ENCODE results near the gene CEMIP2. TPM values are rescaled to one million over a fixed set of nuclear protein-coding genes. Genes with fewer than 3 reads are reported as not detected.

The CEMIP2 gene
- total RNA-seq, 1 donor from 2014 or later: 10.1 TPM

DNA sequence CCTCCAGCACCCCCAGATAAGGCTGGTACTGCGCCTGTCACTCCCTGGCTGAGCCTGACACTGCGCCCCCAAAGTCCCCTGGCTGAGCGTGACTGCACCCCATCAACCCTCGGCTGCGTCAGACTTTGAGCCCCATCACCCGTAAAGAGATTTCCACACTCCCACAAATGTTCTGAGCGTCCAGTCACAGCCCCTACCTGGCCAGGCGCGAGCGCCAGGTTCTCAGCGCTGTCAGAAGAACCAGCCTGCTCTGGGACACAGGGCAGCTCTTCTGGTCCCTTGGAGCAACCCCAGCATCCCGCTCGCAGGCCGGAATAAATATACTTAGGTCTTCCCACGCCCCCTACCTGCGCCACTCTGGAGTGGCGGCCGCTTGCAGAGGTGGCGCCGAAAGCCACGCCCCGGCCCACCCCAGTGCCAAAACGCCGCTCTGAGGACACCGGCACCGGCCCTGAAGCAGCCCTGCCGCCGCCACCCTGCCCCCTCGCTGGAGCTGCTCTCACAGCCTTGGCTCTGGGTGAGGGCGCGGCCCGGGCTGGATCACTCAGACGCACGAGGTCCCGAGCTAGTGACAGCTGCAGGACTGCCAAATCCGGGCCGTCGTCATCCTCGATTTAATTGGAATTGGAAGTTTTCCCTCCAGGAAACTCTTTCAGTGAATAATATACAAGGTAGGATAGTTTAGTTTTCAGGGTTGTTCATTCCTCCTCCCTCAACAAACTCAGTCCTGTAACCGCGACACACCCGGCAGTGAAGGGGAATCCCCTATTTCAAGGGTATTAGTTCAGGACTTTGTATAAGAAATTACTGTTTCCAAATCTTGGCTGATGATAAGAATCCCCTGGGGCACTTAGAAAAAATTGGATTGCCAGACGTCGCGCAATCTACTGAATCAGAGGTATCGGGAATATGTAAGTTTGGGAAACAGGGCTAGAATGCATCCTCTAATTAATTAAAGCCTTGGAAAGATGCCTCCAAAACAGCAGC is 1.2 kb upstream of the CEMIP2 start:
- ATAC-seq: peak; percentile 72

GRCh38 chr9:71767776-71768321 is 464 bp downstream of the CEMIP2 start:
- ATAC-seq: no peak

- no peak for ATAC-seq
Measured at GRCh38 chr9:71767163-71767775, 1.0 kb downstream of the CEMIP2 start.

DNA sequence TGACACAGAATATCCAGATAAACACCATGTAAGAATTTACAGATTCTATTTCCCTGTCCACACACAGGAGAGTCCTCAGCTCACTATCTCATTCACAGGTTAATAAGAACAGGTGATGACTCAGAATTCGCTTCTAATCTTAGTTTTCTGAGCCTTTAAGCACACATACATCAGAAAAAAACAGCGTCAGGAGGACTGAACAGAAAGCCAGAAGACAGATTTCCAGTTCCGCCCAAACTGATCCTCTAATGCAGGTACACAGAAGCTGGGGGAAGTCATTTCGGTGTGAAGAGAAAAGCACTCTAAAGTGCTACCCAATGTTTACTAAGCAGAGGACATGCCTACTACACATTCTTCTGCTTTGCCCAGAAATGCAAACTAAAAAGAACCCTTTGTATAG is 1.6 kb downstream of the CEMIP2 start:
- peak; percentile 10 for ATAC-seq

- no peak for ATAC-seq
Measured at GRCh38 chr9:71765693-71766092, 2.6 kb downstream of the CEMIP2 start.

GRCh38 chr9:71764891-71765290 is 3.4 kb downstream of the CEMIP2 start:
- ATAC-seq: no peak

DNA sequence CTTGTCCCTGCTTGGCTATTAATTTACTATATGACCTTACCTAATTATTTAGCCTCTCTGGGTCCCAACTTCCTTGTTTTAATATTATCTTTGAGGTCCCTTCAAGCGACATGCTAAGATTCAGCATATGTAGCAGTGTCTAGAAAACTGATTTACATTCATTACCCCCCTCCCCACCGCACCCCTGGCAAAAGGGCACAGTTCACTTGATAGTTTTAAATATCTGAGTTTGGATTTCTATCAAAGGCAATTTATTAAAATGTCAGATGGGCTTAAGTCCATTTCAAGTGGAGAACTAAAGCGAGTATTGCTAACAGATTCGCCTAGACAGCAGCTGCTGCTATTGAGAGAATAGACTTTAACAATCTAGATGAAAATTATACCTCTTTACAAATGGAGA is 3.9 kb downstream of the CEMIP2 start:
- ATAC-seq: no peak

DNA sequence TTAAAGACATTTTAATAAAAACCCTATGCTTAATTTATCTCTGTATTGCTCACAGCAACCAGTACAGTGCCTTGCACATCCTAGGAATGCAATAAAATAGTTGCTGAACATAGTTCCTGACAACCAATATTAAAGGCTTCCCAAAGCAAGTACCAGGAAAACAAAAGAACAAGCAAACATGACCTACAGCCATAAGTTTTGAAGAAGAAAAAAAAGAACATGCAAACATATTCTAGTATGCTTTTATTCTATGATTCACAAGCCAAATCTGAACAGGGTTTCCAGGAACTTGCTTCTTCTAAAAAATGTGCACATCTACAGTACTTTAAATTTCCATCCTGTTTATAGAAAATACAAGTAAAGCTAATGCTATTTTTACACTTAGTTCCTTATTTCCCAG is 4.5 kb downstream of the CEMIP2 start:
- ATAC-seq: no peak

DNA sequence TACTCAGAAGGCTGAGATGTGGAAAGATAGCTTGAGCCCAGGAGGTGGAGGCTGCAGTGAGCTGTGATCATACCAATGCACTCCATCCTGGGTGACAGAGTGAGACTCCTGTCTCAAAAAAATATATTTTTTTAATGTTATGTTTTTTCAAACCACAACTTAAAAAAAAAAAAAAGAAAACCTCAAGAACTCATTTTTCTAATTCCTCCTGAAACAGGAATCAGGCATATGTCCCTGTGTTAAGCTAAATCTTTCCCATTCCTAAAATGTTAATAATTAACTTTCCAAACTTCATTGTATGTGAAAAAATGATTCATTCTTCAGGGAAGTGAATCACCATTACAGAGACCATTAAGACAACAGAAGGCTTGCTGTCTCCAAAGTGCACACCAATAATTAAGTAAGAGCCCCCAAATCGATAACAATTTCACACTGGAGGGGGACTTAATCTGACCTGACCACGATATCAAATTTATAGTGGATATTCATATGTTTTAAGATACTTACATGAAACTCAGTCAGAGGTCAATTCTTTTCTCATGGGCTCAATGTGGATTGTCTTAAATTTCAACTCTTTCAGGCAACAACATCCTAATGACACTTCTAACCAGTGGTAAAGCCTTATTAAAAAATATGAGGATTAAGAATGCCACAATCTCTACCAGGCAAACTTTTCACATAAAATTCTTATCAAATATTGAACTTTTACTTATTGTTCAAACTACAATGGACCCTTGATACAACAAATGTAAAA is 5.2 kb downstream of the CEMIP2 start:
- no peak for ATAC-seq

DNA sequence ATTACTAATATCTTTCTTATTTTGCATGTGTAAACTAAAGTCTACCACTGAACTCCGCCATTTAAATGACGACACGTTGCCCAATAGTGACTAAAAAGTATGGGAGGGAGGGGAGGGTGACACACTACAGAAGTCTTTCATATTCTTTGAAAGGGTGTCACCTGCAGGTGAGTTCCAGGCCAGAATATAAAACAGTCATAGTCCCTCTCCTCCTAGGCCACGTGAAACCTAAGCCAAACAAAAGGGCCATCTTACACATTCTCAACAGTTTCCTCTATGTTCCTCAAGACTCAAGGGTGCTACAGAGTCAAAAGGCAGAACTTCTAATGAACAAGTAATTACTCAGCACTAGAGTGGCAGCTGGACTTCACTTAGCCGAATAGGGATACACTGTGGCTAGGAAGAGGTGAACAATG is 6.4 kb downstream of the CEMIP2 start:
- ATAC-seq: peak; percentile 80

GRCh38 chr9:71760901-71761300 is 7.4 kb downstream of the CEMIP2 start:
- ATAC-seq: no peak

GRCh38 chr9:71758785-71759184 is 9.5 kb downstream of the CEMIP2 start:
- ATAC-seq: peak; percentile 54

DNA sequence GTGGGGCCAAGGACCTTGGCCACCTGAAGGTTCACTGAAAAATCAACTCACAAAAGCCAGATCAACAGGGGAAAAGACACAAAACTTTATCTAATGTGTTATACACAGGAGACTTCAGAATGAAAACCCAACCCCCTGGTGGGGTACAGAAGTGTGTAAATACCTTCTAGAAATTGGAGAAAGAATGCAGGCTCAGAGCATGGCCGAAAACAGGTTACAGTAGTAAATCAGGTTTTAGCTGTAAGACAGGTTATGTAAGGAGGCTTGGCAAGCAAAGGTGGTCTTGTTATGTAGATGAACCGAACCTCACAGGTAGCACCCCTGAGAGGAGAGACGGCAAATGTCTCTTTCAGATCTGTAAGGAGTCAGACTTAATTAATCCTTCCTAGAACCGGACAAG is 10.0 kb downstream of the CEMIP2 start:
- peak; percentile 53 for ATAC-seq

- no peak for ATAC-seq
Measured at GRCh38 chr9:71756753-71757152, 11.6 kb downstream of the CEMIP2 start.

GRCh38 chr9:71755869-71756268 is 12.4 kb downstream of the CEMIP2 start:
- ATAC-seq: no peak

DNA sequence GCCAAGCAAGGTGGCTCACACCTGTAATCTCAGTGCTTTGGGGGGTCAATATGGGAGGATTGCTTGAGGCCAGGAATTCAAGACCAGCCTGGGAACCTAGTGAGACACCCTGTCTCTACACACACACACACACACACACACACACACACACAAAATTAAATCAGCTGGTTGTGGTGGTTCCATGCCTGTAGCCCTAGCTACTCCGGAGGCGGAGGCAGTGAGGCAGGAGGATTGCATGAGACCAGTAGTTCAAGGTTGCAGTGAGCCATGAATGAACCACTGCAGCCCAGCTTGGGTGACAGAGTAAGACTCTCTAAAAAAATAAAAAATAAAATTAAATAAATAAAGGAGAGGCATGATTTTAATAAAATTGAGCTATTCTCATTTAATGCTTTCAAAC is 13.1 kb downstream of the CEMIP2 start:
- ATAC-seq: no peak

DNA sequence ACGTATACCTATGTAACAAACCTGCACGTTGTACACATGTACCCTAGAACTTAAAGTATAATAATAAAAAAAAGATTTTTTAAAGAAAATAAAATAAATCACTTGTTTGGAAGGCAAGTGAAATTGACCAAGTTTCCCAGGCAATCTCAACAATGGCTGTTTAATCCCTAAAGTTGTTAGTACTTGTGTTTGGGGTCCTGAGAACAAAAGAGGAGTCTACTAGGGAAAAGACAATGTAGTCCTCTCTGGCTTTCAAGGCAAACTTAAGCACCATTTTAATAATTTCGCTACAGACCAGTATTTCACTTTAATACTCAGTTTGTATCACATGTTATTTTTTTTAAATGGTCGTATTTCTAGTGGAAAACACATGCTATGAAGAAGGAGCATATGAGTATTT is 14.2 kb downstream of the CEMIP2 start:
- ATAC-seq: no peak

- ATAC-seq: no peak
Measured at GRCh38 chr9:71752928-71753327, 15.4 kb downstream of the CEMIP2 start.

GRCh38 chr9:71752352-71752751 is 16.0 kb downstream of the CEMIP2 start:
- no peak for ATAC-seq

DNA sequence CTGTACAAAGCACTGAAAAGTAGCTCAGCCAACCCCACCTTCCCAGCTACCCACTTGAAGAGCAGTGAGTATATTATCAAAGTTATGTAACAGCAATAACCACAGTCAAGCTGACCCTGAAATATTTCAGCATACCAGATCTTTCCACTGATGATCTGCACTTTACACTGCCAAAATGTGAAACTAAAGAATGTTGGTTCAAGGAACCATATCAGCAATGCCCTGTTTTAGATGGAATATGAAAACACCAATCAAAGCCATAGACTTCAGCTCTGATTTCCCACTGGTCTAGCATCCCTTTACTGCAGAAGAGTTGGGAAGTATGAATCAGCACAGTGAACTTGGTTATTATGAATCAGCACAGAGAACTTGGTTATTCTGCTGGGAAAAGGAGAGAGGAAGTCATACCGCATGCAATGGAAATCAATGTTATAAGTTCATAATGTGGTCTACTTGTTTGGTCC is 20.0 kb downstream of the CEMIP2 start:
- no peak for ATAC-seq

DNA sequence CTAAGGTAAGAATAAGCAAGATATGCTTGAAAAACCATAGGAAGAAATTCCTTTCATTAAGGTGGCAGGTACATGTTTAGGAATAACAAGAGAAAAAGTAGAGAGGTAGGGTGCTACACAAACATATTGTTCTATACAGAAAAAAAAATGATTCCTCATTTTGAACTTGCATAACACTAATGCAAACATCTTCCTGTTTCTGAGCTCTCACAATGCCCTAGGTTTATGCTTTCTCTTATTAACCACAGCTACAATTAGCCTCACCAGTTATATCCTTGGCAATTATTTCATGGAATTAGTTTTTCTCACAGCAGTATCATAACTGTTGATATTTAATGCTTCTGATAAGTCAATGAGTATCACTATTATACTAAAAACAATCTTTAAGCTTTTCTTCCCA is 20.7 kb downstream of the CEMIP2 start:
- ATAC-seq: no peak

DNA sequence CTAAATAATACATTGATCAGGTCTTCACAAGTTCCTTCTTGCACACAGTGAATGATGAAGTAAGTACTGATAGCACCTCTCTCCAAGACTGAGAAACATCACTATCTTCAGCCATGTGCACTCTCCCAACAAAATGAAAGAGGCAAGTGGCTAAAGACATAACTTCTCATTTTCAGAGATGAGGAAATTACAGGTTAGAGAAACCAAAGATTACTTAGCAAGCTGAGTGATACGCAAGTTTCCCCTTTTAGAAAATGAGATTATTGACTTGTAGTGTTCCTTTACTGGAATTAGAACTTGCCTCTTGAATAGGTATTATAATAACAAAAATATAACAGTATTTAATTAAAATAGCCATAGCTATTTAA is 21.6 kb downstream of the CEMIP2 start:
- ATAC-seq: no peak

Data from esophagus mucosa (tissue), 1 donor.